Hypothalamus (tissue), 51 donors: ENCODE measurements around the gene TULP3.
A peak's percentile ranks its signal among the peaks of the same experiment; 100 is the strongest.

Source experiments
- DNase-seq, 51 donors: peaks; one replicate each; lab custom pipeline; 2025; lab: John Stamatoyannopoulos, UW

TULP3 gene

GRCh38 chr12:2877047-2877952, 13.4 kb upstream of the TULP3 start, which contains the start of the genes FOXM1 and RHNO1:
TSS of gene FOXM1 (minus strand) at chr12:2877174. CDS start at chr12:2874478, 2,696 bp downstream.
TSS of gene RHNO1 (plus strand) at chr12:2877223. CDS start at chr12:2885367, 8,144 bp downstream.
- DNase-seq, result peak; percentile 59 to 95 (median 87)

- DNase-seq, result peak in 6 of 51 donors; percentile 6 to 31 (median 14)
Measured at GRCh38 chr12:2877953-2878732, 12.5 kb upstream of the TULP3 start.

DNA sequence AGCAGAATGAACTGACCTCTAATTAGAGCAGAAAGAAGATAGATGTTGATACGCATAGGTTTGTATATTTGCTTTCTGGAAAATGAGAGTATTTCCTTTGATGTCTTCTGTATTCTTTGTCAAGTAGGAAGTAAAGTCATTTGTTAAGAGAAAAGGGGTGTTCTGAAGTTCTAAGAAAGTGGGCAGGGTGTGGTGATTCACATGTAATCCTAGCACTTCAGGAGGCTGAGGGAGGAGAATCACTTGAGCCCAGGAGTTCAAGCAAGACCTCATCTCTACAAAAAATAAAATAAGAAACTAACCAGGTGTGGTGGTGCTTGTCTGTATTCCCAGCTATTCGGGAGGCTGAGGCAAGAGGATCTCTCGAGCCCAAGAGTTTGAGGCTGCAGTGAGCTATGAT, 10.8 kb upstream of the TULP3 start:
- no peak for DNase-seq

- DNase-seq, result no peak
Measured at GRCh38 chr12:2884810-2885209, 5.9 kb upstream of the TULP3 start.

DNA sequence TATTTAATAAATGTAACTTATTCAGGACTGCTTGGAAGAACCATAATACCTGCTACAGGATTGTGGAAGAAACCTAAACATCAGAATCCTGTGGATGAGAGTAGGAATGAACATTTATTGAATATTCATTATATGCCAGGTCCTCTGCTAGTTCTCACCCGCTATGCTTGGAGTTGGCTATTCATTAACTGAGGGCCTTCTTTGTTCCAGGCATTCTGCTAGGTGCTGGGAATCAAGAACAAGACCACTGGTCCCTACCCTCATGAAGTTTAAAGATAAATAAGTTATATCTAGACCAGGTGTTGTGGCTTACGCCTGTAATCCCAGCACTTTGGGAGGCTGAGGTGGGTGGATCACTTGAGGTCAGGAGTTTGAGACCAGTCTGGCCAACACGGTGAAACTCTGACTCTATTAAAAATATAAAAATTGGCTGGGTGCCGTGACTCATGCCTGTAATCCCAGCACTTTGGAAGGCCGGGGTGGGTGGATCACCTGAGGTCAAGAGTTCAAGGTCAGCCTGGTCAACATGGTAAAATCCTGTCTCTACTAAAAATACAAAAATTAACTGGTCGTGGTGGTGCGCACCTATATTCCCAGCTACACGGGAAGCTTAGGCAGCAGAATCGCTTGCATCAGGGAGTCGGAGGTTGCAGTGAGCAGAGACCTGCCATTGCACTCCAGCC, 3.8 kb upstream of the TULP3 start:
- DNase-seq, result no peak

GRCh38 chr12:2890001-2890387, 697 bp upstream of the TULP3 start:
- DNase-seq, result no peak

- DNase-seq, result peak in 37 of 51 donors; percentile 36 to 82 (median 60)
Measured at GRCh38 chr12:2891240-2892053, 756 bp downstream of the TULP3 start.

DNA sequence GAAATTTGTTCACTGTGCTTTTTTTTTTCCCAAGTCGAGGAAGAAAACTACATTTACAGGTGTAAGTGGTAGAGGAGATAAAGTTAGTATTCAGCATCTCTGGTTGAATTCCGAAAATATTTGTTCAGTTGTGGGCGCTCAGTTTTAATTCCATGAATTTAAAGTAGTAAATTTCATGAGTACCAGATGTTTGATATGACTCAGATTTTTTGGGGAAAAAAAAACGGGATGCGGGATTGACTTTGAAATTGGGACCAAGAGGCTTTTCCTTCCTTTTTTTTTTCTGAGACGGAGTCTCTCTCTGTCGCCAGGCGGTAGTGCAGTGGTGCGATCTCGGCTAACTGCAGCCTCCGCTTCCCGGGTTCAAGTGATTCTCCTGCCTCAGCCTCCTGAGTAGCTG, 1.6 kb downstream of the TULP3 start:
- no peak for DNase-seq

GRCh38 chr12:2893007-2893406, 2.3 kb downstream of the TULP3 start:
- DNase-seq, result no peak

- DNase-seq, result peak in 1 of 51 donors; percentile 7
Measured at GRCh38 chr12:2895051-2895451, 4.4 kb downstream of the TULP3 start.

DNA sequence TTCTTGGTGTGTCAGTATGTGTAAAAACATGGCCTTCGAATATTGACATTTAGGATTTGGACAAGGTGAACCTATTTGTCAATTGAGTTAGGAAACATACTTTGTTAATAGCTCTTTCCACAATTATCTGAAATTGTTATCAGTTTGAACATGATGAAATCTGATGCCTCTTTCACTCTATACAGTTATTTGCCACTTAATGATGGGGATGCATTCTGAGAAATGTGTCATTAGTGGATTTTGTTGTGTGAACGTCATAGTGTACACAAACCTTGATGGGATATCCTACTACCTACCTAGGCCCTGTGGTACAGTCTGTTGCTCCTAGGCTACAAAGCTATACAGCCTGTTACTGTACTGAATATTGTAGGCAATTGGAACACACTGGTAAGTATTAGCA, 4.8 kb downstream of the TULP3 start:
- DNase-seq, result no peak

GRCh38 chr12:2897418-2897817, 6.7 kb downstream of the TULP3 start:
- no peak for DNase-seq

- no peak for DNase-seq
Measured at GRCh38 chr12:2900642-2901041, 10.0 kb downstream of the TULP3 start.

DNA sequence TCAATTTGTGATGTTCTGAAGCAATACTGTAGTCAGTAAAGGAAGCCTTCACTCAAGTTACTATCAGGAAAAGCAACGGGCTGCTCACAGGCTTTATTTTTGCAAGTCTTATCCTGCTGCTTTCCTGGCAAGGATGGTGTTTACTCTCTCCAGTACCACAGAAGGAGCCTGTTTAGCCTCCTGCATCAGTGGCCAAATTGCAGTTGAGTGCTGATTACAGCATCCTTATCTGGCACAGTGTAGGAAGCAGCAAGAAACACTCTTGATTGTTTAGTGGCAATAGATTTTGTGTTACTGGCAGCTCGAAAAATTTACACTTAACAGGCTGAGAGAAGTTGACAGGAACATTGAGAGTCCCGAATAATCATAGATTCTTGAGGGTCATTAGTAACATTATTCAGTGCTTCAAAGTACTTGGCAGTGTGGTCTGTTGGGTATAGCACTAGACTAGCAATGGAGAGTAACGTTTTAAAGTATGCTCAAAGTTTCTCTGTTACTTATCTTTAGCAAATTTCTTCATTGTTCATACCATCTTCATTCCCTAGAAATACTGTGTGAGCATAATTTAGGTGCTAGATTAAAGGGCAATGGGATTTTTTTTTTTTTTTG, 11.7 kb downstream of the TULP3 start:
- peak in 24 of 51 donors; percentile 3 to 69 (median 23) for DNase-seq

DNA sequence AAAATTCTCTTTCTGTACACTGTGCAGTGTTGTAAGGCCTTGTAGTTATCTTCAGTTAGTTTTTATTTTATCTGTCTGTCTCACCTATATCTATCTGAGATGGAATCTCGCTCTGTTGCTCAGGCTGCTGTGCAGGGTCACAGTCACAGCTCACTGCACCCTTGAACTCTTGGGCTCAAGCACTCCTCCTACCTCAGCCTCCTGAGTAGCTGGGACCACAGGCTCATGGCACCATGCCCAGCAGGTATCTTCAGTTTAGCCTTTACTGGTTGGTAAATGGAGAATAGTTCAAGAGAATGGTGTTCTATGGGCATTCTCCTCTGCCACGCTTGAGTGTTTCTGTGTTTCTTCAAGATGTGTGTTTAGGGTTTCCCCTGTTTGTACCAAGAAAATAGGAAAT, 13.6 kb downstream of the TULP3 start:
- DNase-seq, result no peak

- DNase-seq, result no peak
Measured at GRCh38 chr12:2912216-2912575, 21.5 kb downstream of the TULP3 start.

DNA sequence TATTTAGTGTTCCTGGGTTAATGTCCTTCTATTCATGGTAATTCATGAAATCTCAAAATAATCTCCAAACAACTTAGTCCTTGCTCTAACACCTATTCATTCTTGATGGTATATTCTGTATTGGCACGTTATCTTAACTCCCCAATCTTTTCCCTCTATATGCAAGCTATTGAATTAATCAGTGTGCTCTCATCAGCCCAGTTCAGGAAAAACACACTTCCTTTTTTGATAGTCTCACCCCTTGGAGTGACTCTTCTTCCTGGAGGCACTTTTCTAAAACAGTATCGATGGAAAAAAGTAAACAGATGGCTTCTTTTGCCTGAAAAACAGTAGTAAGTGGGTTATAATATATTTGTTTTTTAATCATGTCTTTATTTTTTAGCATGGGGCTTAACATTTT, 28.6 kb downstream of the TULP3 start:
- DNase-seq, result no peak

- DNase-seq, result no peak
Measured at GRCh38 chr12:2922329-2922728, 31.6 kb downstream of the TULP3 start.

DNA sequence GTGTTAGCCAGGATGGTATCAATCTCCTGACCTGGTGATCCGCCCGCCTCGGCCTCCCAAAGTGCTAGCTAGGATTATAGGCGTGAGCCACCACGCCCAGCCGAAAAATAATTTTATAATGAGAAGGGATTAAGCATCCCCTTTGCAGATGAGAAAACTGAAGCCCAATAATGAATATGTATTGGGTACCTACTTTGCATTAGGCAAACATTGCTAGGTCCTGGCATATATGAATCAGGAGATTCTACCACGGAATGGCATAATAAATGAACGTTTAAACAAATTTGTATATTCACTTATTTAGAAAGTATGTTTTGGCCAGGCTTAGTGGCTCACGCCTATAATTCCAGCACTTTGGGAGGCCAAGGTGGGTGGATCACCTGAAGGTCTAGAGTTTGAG, 32.4 kb downstream of the TULP3 start:
- DNase-seq, result no peak

DNA sequence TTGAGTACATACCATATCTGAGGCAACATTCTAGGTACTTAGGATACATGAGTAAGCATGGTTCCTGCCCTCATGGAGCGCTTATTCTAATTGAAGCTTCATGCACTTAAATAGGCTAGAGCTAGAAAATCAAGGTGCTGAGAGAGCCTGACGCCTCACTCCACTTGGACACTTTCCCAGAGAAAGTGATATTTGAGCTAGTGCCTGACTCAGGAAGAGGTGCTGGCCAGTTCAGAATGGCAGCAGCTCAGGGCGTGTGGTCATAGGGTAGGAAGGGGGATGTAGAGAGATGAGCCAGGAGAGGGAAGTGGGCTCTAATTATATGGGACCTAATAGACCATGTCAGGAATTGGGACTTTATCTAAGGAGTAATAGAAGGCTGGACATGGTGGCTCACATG, 33.3 kb downstream of the TULP3 start:
- DNase-seq, result no peak
